Measurements from ENCODE around the gene VPS13D. TPM values are rescaled to one million over a fixed set of nuclear protein-coding genes. Genes with fewer than 3 reads are reported as not detected.

Gene VPS13D
- total RNA-seq, 4 donors from 2014 or later: 42.5 to 103 (median 59.8) TPM

- H3K4me1 ChIP-seq: peaks cover 0 to 21% (median 5%) of the 10 kb centered on the region in 3 donors
- peak overlapping the region in 1 of 4 donors; percentile 10 for H3K27ac ChIP-seq
- no peak for TF ChIP-seq POLR2A (IDR thresholded peaks at IDR 0.05)
- TF ChIP-seq, protein P1, sequence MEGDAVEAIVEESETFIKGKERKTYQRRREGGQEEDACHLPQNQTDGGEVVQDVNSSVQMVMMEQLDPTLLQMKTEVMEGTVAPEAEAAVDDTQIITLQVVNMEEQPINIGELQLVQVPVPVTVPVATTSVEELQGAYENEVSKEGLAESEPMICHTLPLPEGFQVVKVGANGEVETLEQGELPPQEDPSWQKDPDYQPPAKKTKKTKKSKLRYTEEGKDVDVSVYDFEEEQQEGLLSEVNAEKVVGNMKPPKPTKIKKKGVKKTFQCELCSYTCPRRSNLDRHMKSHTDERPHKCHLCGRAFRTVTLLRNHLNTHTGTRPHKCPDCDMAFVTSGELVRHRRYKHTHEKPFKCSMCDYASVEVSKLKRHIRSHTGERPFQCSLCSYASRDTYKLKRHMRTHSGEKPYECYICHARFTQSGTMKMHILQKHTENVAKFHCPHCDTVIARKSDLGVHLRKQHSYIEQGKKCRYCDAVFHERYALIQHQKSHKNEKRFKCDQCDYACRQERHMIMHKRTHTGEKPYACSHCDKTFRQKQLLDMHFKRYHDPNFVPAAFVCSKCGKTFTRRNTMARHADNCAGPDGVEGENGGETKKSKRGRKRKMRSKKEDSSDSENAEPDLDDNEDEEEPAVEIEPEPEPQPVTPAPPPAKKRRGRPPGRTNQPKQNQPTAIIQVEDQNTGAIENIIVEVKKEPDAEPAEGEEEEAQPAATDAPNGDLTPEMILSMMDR (IDR thresholded peaks at IDR 0.05): peak; percentile 85 to 98 (median 96)
- H3K36me3 ChIP-seq: peaks cover 0 to 7% (median 4%) of the 10 kb centered on the region in 3 donors
- no peaks in the 10 kb centered on the region for H3K27me3 ChIP-seq
- WGBS, 2 donors: 4 to 16% methylated on average over 7 to 10 of the region's 14 CpGs
- no peak for DNase-seq
- no peak overlapping the region for H3K4me3 ChIP-seq
- no peaks in the 10 kb centered on the region for H3K9me3 ChIP-seq
- intact Hi-C loops (cut with DNase I): loop anchor here (2.0 kb wide), 1 partner anchor 84 kb away; no protein-coding TSS in a partner anchor
These were observed 20.9 kb upstream of the VPS13D start for GRCh38 chr1:12208764-12209494.

DNA sequence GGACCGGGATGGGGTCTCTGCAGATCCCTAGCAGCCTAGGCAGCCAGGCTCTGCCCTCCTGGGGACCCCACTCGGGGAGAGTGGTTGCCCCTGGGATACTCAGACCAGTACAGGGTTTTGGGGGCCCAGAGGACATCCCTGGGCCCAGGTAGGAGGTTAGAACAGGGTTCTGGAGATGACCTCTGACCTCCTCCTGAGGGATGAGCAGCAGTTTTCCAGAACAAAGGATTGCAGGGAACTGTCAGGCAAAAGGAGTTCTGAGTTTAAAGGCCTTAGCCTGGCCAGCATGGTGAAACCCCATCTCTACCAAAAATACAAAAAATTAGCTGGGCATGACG lies 20.4 kb upstream of the VPS13D start:
- no peak for DNase-seq
- intact Hi-C loops (cut with DNase I): loop anchor here (2.0 kb wide), 1 partner anchor 85 kb away; no protein-coding TSS in a partner anchor
- Histone ChIP-seq H3K36me3 (peaks cover 0 to 7% (median 4%) of the 10 kb centered on the region in 3 donors), H3K27me3 (no peaks in the 10 kb centered on the region), H3K4me3 (no peak overlapping the region), H3K27ac (peak overlapping the region in 1 of 4 donors; percentile 10), H3K9me3 (no peaks in the 10 kb centered on the region), H3K4me1 (peaks cover 0 to 21% (median 5%) of the 10 kb centered on the region in 3 donors)
- 79 to 89% methylated on average over 1 of the region's 3 CpGs for WGBS, 2 donors
- TF ChIP-seq, protein P1 (IDR thresholded peaks at IDR 0.05): no peak
- TF ChIP-seq POLR2A (IDR thresholded peaks at IDR 0.05): no peak

DNA sequence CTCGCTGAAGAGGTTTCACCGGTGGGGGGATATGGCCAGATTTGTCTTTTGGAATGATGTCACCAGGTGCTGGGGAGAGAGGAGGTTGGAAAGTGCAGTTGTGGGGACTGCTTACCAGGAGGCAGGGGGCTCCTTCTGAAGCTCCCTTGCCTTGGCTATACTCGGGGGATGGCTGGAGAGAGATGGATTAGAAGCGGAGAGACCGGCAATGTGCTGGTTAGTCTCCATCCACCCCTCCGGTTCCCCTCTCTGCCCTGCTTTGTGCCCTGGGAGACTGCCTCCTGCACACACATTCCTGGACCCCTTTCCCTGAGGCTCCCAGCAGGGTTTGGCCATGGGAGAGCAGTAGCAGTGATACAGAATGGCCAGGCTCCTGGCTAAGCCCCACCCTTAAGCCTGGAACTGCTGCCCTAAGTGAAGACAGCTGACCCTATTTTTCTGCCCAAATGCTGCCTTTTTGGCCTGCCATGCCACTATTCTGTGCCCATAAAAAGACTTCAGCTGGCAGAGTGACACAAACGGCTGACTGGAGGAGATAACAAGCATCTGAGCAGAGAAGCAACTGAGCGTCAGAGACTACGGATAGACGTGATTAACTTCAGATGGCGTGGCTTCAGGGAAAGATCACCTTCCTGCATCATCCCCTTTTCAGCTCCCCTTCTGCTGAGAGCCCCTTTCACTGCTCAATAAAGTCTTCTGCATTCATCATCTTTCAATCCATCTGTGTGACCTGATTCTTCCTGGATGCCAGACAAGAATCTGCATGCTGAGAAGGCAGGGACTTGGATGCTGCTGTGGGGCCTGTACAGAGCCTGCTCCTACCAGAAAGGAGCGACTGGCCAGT lies 14.5 kb upstream of the VPS13D start:
- Histone ChIP-seq H3K27ac (no peak overlapping the region), H3K9me3 (no peaks in the 10 kb centered on the region), H3K36me3 (no peaks in the 10 kb centered on the region), H3K27me3 (peaks cover 0 to 20% (median 0%) of the 10 kb centered on the region in 4 donors), H3K4me3 (no peak overlapping the region), H3K4me1 (no peaks in the 10 kb centered on the region)
- no peak for TF ChIP-seq POLR2A (IDR thresholded peaks at IDR 0.05)
- TF ChIP-seq, protein P1 (IDR thresholded peaks at IDR 0.05): no peak
- WGBS, 2 donors: 85 to 87% methylated on average over 11 to 12 of the region's 12 CpGs
- no peak for DNase-seq
- intact Hi-C loops (cut with DNase I): no loop called here

- intact Hi-C loops (cut with DNase I): no loop called here
- no peaks in the 10 kb centered on the region for H3K4me1 ChIP-seq
These were observed 10.0 kb upstream of the VPS13D start for GRCh38 chr1:12219800-12220199.

More at GRCh38 chr1:12219800-12220199, 10.0 kb upstream of the VPS13D start:
- H3K4me3 ChIP-seq: no peak overlapping the region
- no peak for TF ChIP-seq POLR2A (IDR thresholded peaks at IDR 0.05)
- TF ChIP-seq, protein P1 (IDR thresholded peaks at IDR 0.05): no peak
- 60 to 82% methylated on average over 2 to 4 of the region's 4 CpGs for WGBS, 2 donors
- no peak for DNase-seq
- no peak overlapping the region for H3K27ac ChIP-seq
- H3K9me3 ChIP-seq: peaks cover 0 to 9% (median 0%) of the 10 kb centered on the region in 3 donors
- H3K27me3 ChIP-seq: peaks cover 0 to 19% (median 0%) of the 10 kb centered on the region in 4 donors
- H3K36me3 ChIP-seq: no peaks in the 10 kb centered on the region

Data from esophagus squamous epithelium (tissue), 5 donors.